Activated CD4-positive, alpha-beta T cell treated with anti-CD3 and anti-CD28 coated beads for 36 hours (primary cell): ENCODE results near the gene LRFN4. TPM values are rescaled to one million over a fixed set of nuclear protein-coding genes. Genes with fewer than 3 reads are reported as not detected.

Experiments used
- ATAC-seq: fragments of 200-7000 bp; cut with Tn5 transposase; one replicate; pipeline ENCODE4 v1.10.0; 2021; ENCODE audit warnings: mild to moderate bottlenecking, moderate library complexity
- CTCF ChIA-PET: fragments of 350-600 bp; sonication (Branson Sonifier 250); formaldehyde crosslinking; loops from one replicate; lab custom pipeline; 2021; ENCODE audit warnings: antibody characterized with exemption; lab: Charles Lee
- POLR2A ChIA-PET: fragments of 350-600 bp; sonication (Branson Sonifier 250); formaldehyde crosslinking; loops from one replicate; lab custom pipeline; 2021; ENCODE audit warnings: antibody characterized with exemption, inconsistent platforms; lab: Charles Lee
- DNase-seq: peaks from one replicate; pipeline ENCODE4 v3.0.0-alpha.2; 2020
- H3K27ac Mint-ChIP-seq: one replicate; pipeline ENCODE4 v1.8.0; 2021; ENCODE audit warnings: mixed read lengths
- H3K27me3 Mint-ChIP-seq: one replicate; pipeline ENCODE4 v1.8.0; 2021; ENCODE audit warnings: mixed read lengths
- H3K36me3 Mint-ChIP-seq: one replicate; pipeline ENCODE4 v1.8.0; 2021; ENCODE audit warnings: low read depth, mixed read lengths
- H3K4me1 Mint-ChIP-seq: one replicate; pipeline ENCODE4 v1.8.0; 2021; ENCODE audit warnings: mixed read lengths
- H3K4me3 Mint-ChIP-seq: one replicate; pipeline ENCODE4 v1.8.0; 2021; ENCODE audit warnings: mild to moderate bottlenecking, moderate library complexity, mixed read lengths
- H3K9me3 Mint-ChIP-seq: one replicate; pipeline ENCODE4 v1.8.0; 2021; ENCODE audit warnings: low read depth, mixed read lengths
- intact Hi-C, 2 experiments: fragments of 100-400 bp; cut with DNase I in 1 of 2; cut with micrococcal nuclease in 1 of 2; formaldehyde crosslinking; loops; one replicate each; pipeline versions ENCODE4 v1.14.2 to v1.15.1; 2022 to 2024; cut with DNase I, micrococcal nuclease
- total RNA-seq, 2 experiments: library from RNA; stranded (reverse); gene quantifications; one replicate each; pipeline ENCODE4 v1.2.3, GENCODE V29; 2021

LRFN4 gene
- total RNA-seq, 2 experiments from 2014 or later, result 19.2 to 22.7 TPM

DNA sequence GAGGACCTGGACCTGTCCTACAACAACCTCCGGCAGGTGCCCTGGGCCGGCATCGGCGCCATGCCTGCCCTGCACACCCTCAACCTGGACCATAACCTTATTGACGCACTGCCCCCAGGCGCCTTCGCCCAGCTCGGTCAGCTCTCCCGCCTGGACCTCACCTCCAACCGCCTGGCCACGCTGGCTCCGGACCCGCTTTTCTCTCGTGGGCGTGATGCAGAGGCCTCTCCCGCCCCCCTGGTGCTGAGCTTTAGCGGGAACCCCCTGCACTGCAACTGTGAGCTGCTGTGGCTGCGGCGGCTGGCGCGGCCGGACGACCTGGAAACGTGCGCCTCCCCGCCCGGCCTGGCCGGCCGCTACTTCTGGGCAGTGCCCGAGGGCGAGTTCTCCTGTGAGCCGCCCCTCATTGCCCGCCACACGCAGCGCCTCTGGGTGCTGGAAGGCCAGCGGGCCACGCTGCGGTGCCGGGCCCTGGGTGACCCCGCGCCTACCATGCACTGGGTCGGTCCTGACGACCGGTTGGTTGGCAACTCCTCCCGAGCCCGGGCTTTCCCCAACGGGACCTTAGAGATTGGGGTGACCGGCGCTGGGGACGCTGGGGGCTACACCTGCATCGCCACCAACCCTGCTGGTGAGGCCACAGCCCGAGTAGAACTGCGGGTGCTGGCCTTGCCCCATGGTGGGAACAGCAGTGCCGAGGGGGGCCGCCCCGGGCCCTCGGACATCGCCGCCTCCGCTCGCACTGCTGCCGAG, 1.5 kb downstream of the LRFN4 start:
- POLR2A ChIA-PET, result interaction anchor here (0.6 kb wide), 1 partner anchor 18 kb away, joined by 3 read pairs; no protein-coding TSS in a partner anchor
- Mint-ChIP-seq H3K4me3 (peak overlapping the region; percentile 75), H3K4me1 (peaks cover 4% of the 10 kb centered on the region), H3K27me3 (no peaks in the 10 kb centered on the region), H3K27ac (no peak overlapping the region), H3K36me3 (peaks cover 5% of the 10 kb centered on the region), H3K9me3 (no peaks in the 10 kb centered on the region)
- CTCF ChIA-PET, result interaction anchor here (0.7 kb wide), 1 partner anchor 22 kb away, joined by 4 read pairs; no protein-coding TSS in a partner anchor
- no peak for DNase-seq
- no peak for ATAC-seq
- intact Hi-C loops, result loop anchor here in 1 of 2 experiments (5.0 kb wide), 1 partner anchor 806 kb away; the partner anchor contains the start of gene SF3B2

GRCh38 chr11:66858939-66859685, 2.2 kb downstream of the LRFN4 start:
- POLR2A ChIA-PET, result interaction anchor here (0.6 kb wide), 1 partner anchor 19 kb away, joined by 3 read pairs; no protein-coding TSS in a partner anchor
- H3K4me3 Mint-ChIP-seq, result no peak overlapping the region
- no peaks in the 10 kb centered on the region for H3K27me3 Mint-ChIP-seq
- CTCF ChIA-PET, result interaction anchor here (0.7 kb wide), 1 partner anchor 23 kb away, joined by 4 read pairs; no protein-coding TSS in a partner anchor
- no peaks in the 10 kb centered on the region for H3K9me3 Mint-ChIP-seq
- H3K36me3 Mint-ChIP-seq, result peaks cover 5% of the 10 kb centered on the region
- H3K27ac Mint-ChIP-seq, result no peak overlapping the region
- intact Hi-C loops, result loop anchor here in 1 of 2 experiments (5.0 kb wide), 1 partner anchor 807 kb away; the partner anchor contains the start of gene SF3B2
- no peak for ATAC-seq
- no peak for DNase-seq
- peaks cover 4% of the 10 kb centered on the region for H3K4me1 Mint-ChIP-seq

DNA sequence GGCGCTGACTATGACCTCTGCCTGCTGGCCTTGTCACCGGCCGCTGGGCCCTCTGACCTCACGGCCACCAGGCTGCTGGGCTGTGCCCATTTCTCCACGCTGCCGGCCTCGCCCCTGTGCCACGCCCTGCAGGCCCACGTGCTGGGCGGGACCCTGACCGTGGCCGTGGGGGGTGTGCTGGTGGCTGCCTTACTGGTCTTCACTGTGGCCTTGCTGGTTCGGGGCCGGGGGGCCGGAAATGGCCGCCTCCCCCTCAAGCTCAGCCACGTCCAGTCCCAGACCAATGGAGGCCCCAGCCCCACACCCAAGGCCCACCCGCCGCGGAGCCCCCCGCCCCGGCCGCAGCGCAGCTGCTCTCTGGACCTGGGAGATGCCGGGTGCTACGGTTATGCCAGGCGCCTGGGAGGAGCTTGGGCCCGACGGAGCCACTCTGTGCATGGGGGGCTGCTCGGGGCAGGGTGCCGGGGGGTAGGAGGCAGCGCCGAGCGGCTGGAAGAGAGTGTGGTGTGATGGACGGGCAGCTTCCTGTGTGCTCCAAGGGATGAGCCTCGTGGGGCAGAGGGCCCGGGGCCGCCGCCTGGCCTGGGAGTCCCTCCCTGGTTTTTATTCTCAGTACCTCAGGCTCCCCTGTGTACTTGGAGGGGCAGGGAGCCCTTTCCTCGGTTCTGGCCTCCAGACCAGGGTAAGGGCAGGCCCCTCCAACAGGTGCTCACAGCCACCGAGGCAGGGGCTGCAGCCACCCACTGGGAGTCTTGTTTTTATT, 3.0 kb downstream of the LRFN4 start:
- no peaks in the 10 kb centered on the region for H3K27me3 Mint-ChIP-seq
- ChIA-PET CTCF (no interaction called here), POLR2A (no interaction called here)
- intact Hi-C loops, result loop anchor here in 1 of 2 experiments (5.0 kb wide), 1 partner anchor 808 kb away; the partner anchor contains the start of gene SF3B2
- H3K4me1 Mint-ChIP-seq, result peaks cover 4% of the 10 kb centered on the region
- ATAC-seq (no peak), DNase-seq (no peak)
- no peaks in the 10 kb centered on the region for H3K9me3 Mint-ChIP-seq
- peaks cover 5% of the 10 kb centered on the region for H3K36me3 Mint-ChIP-seq
- H3K27ac Mint-ChIP-seq, result no peak overlapping the region
- no peak overlapping the region for H3K4me3 Mint-ChIP-seq

DNA sequence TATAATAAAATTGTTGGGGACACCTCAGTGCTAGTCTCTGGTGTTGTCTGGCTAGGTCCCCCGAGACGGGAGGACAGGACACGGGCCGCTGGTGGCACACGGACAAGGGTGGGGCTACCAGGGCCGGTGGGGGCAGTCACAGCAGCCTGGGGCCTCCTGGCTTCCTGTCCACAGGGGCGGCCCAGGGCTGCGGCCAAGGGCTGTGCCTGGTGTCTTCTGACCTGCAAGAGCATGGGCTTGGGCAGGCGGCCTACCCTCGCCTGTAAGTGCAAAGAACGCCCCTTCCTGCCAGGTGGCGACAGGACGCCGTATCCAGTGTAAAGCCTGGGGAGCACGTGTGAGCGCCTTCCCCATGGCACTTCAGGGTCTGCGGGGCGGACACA, 3.6 kb downstream of the LRFN4 start:
- H3K27me3 Mint-ChIP-seq, result no peaks in the 10 kb centered on the region
- POLR2A ChIA-PET, result no interaction called here
- H3K27ac Mint-ChIP-seq, result no peak overlapping the region
- no peaks in the 10 kb centered on the region for H3K9me3 Mint-ChIP-seq
- H3K36me3 Mint-ChIP-seq, result peaks cover 5% of the 10 kb centered on the region
- ATAC-seq (no peak), DNase-seq (no peak)
- CTCF ChIA-PET, result no interaction called here
- intact Hi-C loops, result no loop called here
- H3K4me3 Mint-ChIP-seq, result no peak overlapping the region
- peaks cover 4% of the 10 kb centered on the region for H3K4me1 Mint-ChIP-seq

DNA sequence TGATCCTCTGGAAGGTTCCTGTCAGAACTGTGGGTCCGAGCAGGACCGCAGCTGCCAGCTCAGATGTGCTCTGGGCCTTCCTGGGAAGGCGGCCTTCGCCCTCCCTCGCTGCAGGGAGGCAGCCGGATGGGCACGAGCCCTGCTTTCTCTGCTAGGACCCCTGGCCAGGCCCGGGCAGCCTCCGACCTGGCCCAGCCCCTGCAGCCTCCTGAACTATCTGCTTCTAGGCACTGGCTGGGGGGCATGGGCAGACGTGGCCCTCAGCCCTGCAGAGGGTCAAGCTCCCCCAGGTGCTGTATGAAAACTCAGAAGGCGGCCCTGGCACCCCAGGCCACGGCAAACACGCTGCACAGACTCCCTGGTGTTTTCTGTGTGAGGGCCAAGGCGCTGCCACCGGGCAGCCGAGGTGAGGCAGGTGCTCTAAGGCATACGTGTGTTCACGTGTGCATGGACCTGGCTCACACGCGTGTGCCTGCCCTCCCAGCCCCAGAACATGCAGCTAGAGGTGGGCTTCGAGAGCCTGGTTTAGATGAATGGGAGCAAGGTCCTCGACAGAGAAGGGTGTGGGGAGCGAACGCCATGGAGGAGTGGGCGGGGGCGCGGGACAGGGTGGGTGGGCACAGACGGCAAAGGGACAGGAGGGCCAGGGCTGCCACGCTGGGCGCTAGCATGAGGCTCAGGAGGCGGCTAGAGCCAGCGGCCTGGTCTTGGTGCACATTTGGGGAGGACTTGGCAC, 4.3 kb downstream of the LRFN4 start:
- H3K36me3 Mint-ChIP-seq, result peaks cover 5% of the 10 kb centered on the region
- no peak overlapping the region for H3K4me3 Mint-ChIP-seq
- CTCF ChIA-PET, result no interaction called here
- no peaks in the 10 kb centered on the region for H3K4me1 Mint-ChIP-seq
- no peaks in the 10 kb centered on the region for H3K9me3 Mint-ChIP-seq
- DNase-seq (no peak), ATAC-seq (no peak)
- no peaks in the 10 kb centered on the region for H3K27me3 Mint-ChIP-seq
- H3K27ac Mint-ChIP-seq, result no peak overlapping the region
- intact Hi-C loops, result no loop called here
- POLR2A ChIA-PET, result no interaction called here

DNA sequence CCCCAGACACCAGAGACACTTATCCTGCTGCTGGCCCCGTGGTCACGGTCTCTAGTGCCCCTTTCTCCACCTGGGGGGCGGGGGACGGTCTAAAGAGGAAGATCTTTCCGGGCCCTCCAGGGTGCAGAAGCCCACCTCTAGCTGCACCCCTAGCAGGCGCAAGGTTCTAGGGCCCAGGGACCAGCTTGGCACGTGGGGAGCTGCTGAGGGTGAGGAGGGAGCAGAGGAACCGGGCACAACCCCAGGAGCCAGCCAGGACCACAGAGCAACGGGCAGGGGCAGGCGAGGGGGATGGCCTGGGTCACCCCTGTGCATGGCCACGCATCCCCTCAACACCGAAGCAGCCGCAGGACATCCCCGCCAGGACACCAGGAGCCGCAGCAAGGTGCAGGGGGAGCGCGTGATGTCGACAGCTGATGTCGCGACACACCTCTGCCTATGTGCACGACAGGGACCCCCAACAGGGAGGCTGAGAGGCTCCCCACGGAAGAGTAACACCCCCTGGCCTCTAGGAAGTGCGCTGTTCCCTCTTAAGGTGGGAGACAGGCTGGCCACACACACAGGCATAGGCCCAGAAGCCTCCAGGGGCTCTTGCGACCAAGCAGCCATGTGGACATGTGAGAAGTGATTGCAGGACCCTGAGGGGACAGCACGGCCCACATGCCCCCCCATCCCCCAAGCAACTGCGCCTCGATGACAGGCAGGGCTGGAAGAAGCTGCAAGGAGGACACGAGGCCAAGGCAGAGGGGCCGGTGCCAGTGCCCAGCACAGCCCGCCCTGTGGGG, 5.1 kb downstream of the LRFN4 start:
- Mint-ChIP-seq H3K27me3 (no peaks in the 10 kb centered on the region), H3K4me3 (no peak overlapping the region), H3K27ac (no peak overlapping the region), H3K4me1 (no peaks in the 10 kb centered on the region), H3K9me3 (no peaks in the 10 kb centered on the region), H3K36me3 (peaks cover 5% of the 10 kb centered on the region)
- DNase-seq, result no peak
- POLR2A ChIA-PET, result no interaction called here
- ATAC-seq, result no peak
- intact Hi-C loops, result no loop called here
- CTCF ChIA-PET, result no interaction called here

DNA sequence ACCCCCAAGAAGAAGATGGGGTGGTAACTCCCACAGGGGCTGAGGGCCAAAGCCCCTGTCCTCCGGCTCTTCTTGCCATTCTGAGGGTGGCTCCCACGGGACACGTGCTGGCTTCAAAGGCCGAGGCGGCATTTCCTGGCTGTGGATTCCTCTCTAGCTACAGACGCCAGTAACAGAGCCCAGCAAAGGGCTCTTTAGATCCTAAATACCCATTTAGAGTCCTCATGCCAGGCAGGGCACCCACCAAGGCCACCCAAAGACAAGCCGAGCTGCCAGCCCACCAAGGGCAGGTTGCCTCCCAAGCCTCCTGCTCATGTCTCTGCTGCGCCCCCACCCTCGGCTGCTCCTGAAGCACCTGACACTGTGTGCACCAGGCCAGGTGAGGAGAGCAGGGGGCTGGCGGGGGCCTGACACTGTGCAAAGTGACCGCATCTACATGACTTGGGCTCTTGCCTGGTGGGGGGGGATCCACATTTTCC, 5.7 kb downstream of the LRFN4 start:
- no peak overlapping the region for H3K4me3 Mint-ChIP-seq
- H3K27me3 Mint-ChIP-seq, result no peaks in the 10 kb centered on the region
- ChIA-PET CTCF (interaction anchor here (0.7 kb wide), 1 partner anchor 37 kb away, joined by 3 read pairs; no protein-coding TSS in a partner anchor), POLR2A (no interaction called here)
- H3K4me1 Mint-ChIP-seq, result no peaks in the 10 kb centered on the region
- no peak overlapping the region for H3K27ac Mint-ChIP-seq
- no peaks in the 10 kb centered on the region for H3K9me3 Mint-ChIP-seq
- intact Hi-C loops, result no loop called here
- peaks cover 5% of the 10 kb centered on the region for H3K36me3 Mint-ChIP-seq
- ATAC-seq (no peak), DNase-seq (no peak)

- Mint-ChIP-seq H3K27me3 (no peaks in the 10 kb centered on the region), H3K9me3 (no peaks in the 10 kb centered on the region), H3K4me1 (peaks cover 5% of the 10 kb centered on the region), H3K4me3 (no peak overlapping the region), H3K36me3 (peaks cover 2% of the 10 kb centered on the region), H3K27ac (no peak overlapping the region)
- POLR2A ChIA-PET, result no interaction called here
- DNase-seq (no peak), ATAC-seq (no peak)
- intact Hi-C loops, result no loop called here
- CTCF ChIA-PET, result interaction anchor here (0.6 to 1.0 kb wide), 3 partner anchors 13 to 69 kb away, joined by 3 read pairs; no protein-coding TSS in a partner anchor
Measured at GRCh38 chr11:66863428-66864125, 6.7 kb downstream of the LRFN4 start.

DNA sequence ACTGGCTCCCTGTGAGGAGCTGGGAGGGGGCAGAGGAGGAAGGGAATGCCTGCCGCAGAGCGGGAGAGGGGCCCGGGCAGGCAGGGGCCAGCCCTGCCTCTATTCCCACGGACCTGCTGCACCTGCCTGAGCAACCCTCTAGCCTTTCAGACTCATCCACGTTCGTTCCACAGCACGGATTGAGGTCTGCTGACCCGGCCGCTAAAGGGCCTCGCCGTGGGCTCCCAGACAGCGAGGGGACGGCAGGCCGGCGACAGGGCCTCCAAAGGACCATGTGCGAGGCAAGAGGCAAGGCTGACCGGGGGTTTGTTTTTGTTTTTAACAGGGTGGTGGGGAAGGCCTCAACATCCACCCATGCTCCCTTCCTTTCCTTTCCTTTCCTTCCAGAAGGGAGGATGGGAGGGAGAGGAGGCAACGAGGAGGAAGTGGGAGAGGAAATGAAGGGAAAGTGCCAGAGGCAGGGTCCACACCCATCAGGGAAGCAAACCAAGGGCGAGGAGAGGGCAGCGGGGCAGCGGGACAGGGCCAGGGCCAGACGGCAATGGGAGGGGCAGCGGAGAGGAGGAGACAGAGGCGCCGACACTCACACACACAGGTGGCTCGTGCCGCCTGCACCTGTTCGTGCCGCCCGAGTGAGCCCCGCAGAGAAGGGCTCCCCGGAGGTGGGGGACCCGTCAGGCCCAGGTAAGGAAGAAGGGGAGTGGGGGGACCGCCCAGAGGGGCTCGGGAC, 7.5 kb downstream of the LRFN4 start:
- Mint-ChIP-seq H3K27ac (no peak overlapping the region), H3K4me1 (peaks cover 13% of the 10 kb centered on the region), H3K36me3 (no peaks in the 10 kb centered on the region), H3K9me3 (no peaks in the 10 kb centered on the region), H3K4me3 (no peak overlapping the region), H3K27me3 (no peaks in the 10 kb centered on the region)
- no peak for DNase-seq
- ATAC-seq, result no peak
- intact Hi-C loops, result no loop called here
- ChIA-PET CTCF (interaction anchor here (1.0 kb wide), 1 partner anchor 14 kb away, joined by 3 read pairs; no protein-coding TSS in a partner anchor), POLR2A (no interaction called here)
